Peyer's patch (tissue), 4 donors: ENCODE measurements around the gene STEAP1B.
"Not testable (repeated sequence)": the region's sequence is repeated elsewhere in the genome, so short reads cannot be mapped to it uniquely, and the experiment has no call there.

ENCODE experiments used
- CTCF ChIP-seq, 6 experiments: fragments of 450-650 bp in 4 of 6; fragments of 200-600 bp in 2 of 6; sonication (generic) in 1 of 6; IDR thresholded peaks; one replicate each; pipeline ENCODE4 v1.5.1; 2017 to 2019; ENCODE audit warnings: antibody characterized with exemption in 6 of 6, mild to moderate bottlenecking in 3 of 6, moderate library complexity in 1 of 6
- POLR2A ChIP-seq, 2 donors: fragments of 450-650 bp; IDR thresholded peaks; one replicate each; pipeline ENCODE4 v1.5.1; 2017; ENCODE audit warnings: antibody characterized with exemption in 2 of 2, mild to moderate bottlenecking in 2 of 2, moderate library complexity in 2 of 2

DNA sequence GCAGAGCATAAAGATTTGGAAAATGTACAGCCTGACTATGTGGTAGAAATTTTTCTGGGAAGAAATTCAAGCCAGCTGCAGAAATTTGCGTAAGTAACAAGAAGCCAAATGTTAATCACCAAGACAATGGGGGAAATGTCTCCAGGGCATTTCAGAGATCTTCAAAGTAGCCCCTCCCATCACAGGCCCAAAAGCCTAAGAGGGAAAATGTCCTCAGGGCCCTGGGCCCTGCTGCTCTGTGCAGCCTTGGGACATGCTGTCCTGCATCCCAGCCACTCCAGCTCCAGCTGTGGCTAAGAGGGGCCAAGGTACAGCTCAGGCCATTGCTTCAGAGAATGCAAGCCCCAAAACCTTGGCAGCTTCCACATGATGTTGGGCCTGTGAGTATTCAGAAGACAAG lies 19.6 kb upstream of the STEAP1B start:
- not testable (repeated sequence) for TF ChIP-seq CTCF, POLR2A (IDR thresholded peaks at IDR 0.05)
